ENCODE results near the gene NXNL1. TPM values are rescaled to one million over a fixed set of nuclear protein-coding genes. Genes with fewer than 3 reads are reported as not detected.

The NXNL1 gene
- total and polyA plus RNA-seq, 11 donors, result 0.32 to 1.1 (median 0.60) TPM; not detected in 6

DNA sequence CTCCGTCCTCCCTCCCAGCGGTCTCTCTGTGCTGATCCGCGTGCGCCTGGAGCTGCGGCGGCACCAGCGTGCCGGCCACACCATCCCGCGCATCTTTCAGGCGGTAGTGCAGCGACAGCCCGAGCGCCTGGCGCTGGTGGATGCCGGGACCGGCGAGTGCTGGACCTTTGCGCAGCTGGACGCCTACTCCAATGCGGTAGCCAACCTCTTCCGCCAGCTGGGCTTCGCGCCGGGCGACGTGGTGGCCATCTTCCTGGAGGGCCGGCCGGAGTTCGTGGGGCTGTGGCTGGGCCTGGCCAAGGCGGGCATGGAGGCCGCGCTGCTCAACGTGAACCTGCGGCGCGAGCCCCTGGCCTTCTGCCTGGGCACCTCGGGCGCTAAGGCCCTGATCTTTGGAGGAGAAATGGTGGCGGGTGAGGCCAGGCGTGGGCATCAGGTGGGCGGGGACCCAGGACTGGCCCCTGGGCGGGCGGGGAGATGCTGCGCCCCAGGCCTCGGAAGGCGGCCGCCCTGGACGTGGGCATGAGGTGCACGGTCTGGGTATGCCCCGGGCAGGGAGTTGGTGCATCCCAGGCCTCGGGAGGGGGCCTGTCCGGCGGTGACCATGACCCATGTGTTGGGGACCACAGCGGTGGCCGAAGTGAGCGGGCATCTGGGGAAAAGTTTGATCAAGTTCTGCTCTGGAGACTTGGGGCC is 26.0 kb upstream of the NXNL1 start:
- peaks cover 0 to 38% (median 14%) of the 10 kb centered on the region in 12 donors for H3K4me1 ChIP-seq
- ATAC-seq (peak in 1 of 4 donors; percentile 3), DNase-seq (no peak)
- 94 to 98% (median 97%) methylated on average over 19 to 58 of the region's 58 CpGs for WGBS, 4 donors
- H3K27me3 ChIP-seq, result no peaks in the 10 kb centered on the region
- H3K36me3 ChIP-seq, result peaks cover 0 to 46% (median 16%) of the 10 kb centered on the region in 9 donors
- H3K4me3 ChIP-seq, result no peak overlapping the region
- H3K27ac ChIP-seq, result no peak overlapping the region
- intact Hi-C loops (cut with DNase I), result loop anchor here in 1 of 10 donors (10.0 kb wide), 1 partner anchor 618 kb away; no protein-coding TSS in a partner anchor
- no peak for TF ChIP-seq POLR2A (IDR thresholded peaks at IDR 0.05)
- TF ChIP-seq, protein P1, sequence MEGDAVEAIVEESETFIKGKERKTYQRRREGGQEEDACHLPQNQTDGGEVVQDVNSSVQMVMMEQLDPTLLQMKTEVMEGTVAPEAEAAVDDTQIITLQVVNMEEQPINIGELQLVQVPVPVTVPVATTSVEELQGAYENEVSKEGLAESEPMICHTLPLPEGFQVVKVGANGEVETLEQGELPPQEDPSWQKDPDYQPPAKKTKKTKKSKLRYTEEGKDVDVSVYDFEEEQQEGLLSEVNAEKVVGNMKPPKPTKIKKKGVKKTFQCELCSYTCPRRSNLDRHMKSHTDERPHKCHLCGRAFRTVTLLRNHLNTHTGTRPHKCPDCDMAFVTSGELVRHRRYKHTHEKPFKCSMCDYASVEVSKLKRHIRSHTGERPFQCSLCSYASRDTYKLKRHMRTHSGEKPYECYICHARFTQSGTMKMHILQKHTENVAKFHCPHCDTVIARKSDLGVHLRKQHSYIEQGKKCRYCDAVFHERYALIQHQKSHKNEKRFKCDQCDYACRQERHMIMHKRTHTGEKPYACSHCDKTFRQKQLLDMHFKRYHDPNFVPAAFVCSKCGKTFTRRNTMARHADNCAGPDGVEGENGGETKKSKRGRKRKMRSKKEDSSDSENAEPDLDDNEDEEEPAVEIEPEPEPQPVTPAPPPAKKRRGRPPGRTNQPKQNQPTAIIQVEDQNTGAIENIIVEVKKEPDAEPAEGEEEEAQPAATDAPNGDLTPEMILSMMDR (IDR thresholded peaks at IDR 0.05), result no peak
- no peaks in the 10 kb centered on the region for H3K9me3 ChIP-seq

DNA sequence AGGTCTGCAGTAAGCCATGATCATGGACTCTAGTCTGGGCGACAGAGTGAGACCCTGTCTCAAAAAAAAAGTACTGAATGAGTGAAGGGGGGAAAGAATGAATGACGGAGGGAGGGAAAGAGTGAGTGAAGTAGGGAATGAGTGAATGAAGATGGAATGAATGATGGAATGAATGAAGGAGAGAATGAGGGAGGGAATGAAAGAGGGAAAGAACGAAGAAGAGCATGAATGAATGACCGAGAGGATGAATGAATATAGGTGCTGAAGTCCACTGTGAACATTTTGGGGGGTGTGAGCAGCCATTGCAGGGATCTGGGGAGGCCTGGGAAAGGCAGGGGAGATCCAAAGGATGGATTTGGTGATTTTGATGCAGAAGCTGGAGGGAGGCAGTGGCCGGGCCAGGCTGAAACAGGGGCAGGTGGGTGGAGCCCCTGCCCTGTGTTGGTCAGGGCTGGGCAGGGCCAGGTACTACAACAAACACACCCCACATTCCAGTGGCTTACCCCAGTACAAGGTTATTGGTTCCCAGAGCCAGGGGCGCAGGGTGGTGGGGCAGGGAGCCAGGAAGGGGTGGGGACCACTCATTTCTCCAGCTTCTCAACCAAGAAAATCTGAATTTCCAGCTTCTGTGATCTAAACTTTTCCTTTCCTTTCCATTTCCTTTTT is 23.9 kb upstream of the NXNL1 start:
- no peak for TF ChIP-seq POLR2A (IDR thresholded peaks at IDR 0.05)
- TF ChIP-seq, protein P1 (IDR thresholded peaks at IDR 0.05), result no peak
- no peaks in the 10 kb centered on the region for H3K9me3 ChIP-seq
- H3K4me3 ChIP-seq, result no peak overlapping the region
- DNase-seq (no peak), ATAC-seq (no peak)
- H3K27me3 ChIP-seq, result no peaks in the 10 kb centered on the region
- peaks cover 0 to 36% (median 4%) of the 10 kb centered on the region in 9 donors for H3K36me3 ChIP-seq
- intact Hi-C loops (cut with DNase I), result loop anchor here in 1 of 10 donors (10.0 kb wide), 1 partner anchor 620 kb away; no protein-coding TSS in a partner anchor
- WGBS, 4 donors, result 91 to 95% (median 93%) methylated on average over 6 of the region's 6 CpGs
- H3K4me1 ChIP-seq, result peaks cover 0 to 42% (median 16%) of the 10 kb centered on the region in 12 donors
- H3K27ac ChIP-seq, result no peak overlapping the region

DNA sequence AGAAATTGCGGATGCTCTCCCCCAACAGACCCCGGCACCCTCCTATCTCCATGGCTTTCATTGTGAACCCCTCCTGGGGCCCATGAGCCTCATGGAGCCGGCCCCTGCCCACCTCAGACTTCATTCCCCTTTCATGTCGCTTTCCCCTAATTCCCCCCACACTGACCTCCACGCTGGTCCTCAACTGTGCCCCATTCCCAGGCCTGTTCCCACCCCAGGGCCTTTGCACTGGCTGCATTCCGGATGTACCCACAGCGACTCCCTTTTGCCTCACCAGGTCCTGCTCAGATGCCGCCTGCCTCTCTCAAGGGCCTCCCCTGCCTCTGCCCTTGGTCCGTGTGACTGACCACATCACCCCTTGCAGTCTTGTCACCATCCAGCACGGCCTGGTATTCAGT is 22.9 kb upstream of the NXNL1 start:
- Histone ChIP-seq H3K27me3 (no peaks in the 10 kb centered on the region), H3K27ac (no peak overlapping the region), H3K9me3 (no peaks in the 10 kb centered on the region), H3K36me3 (peaks cover 0 to 30% (median 4%) of the 10 kb centered on the region in 9 donors), H3K4me3 (no peak overlapping the region), H3K4me1 (peaks cover 0 to 33% (median 8%) of the 10 kb centered on the region in 12 donors)
- no peak for DNase-seq
- WGBS, 4 donors, result 94 to 97% (median 95%) methylated on average over 10 of the region's 10 CpGs
- no peak for ATAC-seq
- TF ChIP-seq POLR2A (IDR thresholded peaks at IDR 0.05), result no peak
- TF ChIP-seq, protein P1 (IDR thresholded peaks at IDR 0.05), result no peak
- intact Hi-C loops (cut with DNase I), result loop anchor here in 1 of 10 donors (10.0 kb wide), 1 partner anchor 621 kb away; no protein-coding TSS in a partner anchor

Data from heart left ventricle (tissue), 16 donors.